Fibroblast of lung (primary cell): Measurements from ENCODE around the gene KRTAP4-12. TPM values are rescaled to one million over a fixed set of nuclear protein-coding genes. Genes with fewer than 3 reads are reported as not detected.

Experiments used
- DNase-seq, 2 donors: peaks; one replicate each; pipeline versions ENCODE4 v3.0.0 to v3.0.0-alpha.2; 2010; ENCODE audit warnings: low read depth in 2 of 2
- H2AFZ ChIP-seq: 2 replicates; pipeline ENCODE4 v1.5.1; 2012; ENCODE audit warnings: low read length, control low read depth, inconsistent platforms
- H3K27ac ChIP-seq: 2 replicates; pipeline ENCODE4 v1.5.1; 2011; ENCODE audit warnings: low read length, control low read depth; ENCODE audit not compliant: insufficient read depth
- H3K27me3 ChIP-seq: 2 replicates; pipeline ENCODE4 v1.5.1; 2011; ENCODE audit warnings: mild to moderate bottlenecking, low read length; ENCODE audit not compliant: control insufficient read depth, insufficient read depth
- H3K36me3 ChIP-seq: 2 replicates; pipeline ENCODE4 v1.5.1; 2011; ENCODE audit warnings: low read length; ENCODE audit not compliant: control insufficient read depth, insufficient read depth
- H3K4me1 ChIP-seq: 2 replicates; pipeline ENCODE4 v1.5.1; 2011; ENCODE audit warnings: low read length; ENCODE audit not compliant: control insufficient read depth, insufficient read depth; ENCODE audit errors: extremely low read depth
- H3K4me2 ChIP-seq: 2 replicates; pipeline ENCODE4 v1.5.1; 2011; ENCODE audit warnings: low read length, control low read depth; ENCODE audit not compliant: insufficient read depth; ENCODE audit errors: extremely low read depth
- H3K4me3 ChIP-seq, 4 experiments: fragments of 200-600 bp in 1 of 4; sonication (generic) in 1 of 4; replicated peaks in 1 of 4; 2 replicates each; pipeline ENCODE4 v1.5.1; 2011 to 2016; ENCODE audit warnings: low read length in 4 of 4, low read depth in 3 of 4, mild to moderate bottlenecking in 3 of 4, control low read depth in 2 of 4, inconsistent platforms in 1 of 4, mixed read lengths in 1 of 4; ENCODE audit not compliant: insufficient read depth in 1 of 4; ENCODE audit errors: control extremely low read depth in 1 of 4
- H3K79me2 ChIP-seq: 2 replicates; pipeline ENCODE4 v1.5.1; 2012; ENCODE audit warnings: mild to moderate bottlenecking, low read length, inconsistent platforms; ENCODE audit not compliant: control insufficient read depth, insufficient read depth
- H3K9ac ChIP-seq: 2 replicates; pipeline ENCODE4 v1.5.1; 2011; ENCODE audit warnings: mild to moderate bottlenecking, low read length, control low read depth; ENCODE audit not compliant: insufficient read depth
- H3K9me3 ChIP-seq: 2 replicates; pipeline ENCODE4 v1.5.1; 2012; ENCODE audit warnings: low read depth, low read length; ENCODE audit not compliant: control insufficient read depth, insufficient read depth
- H4K20me1 ChIP-seq: 2 replicates; pipeline ENCODE4 v1.5.1; 2011; ENCODE audit warnings: low read length; ENCODE audit not compliant: control insufficient read depth, insufficient read depth; ENCODE audit errors: extremely low read depth
- EZH2 ChIP-seq: IDR thresholded peaks from 2 replicates; pipeline ENCODE4 v1.5.1; 2012; ENCODE audit warnings: low read length, control low read depth, mild to moderate bottlenecking; ENCODE audit errors: missing control alignments
- polyA plus RNA-seq, 2 donors: library from polyadenylated mRNA; depleted of rRNA in 1 of 2; stranded (reverse) in 1 of 2; unstranded in 1 of 2; fragments of >200 nt; gene quantifications; 2 replicates each; pipeline ENCODE4 v1.2.1, GENCODE V29; 2011 to 2012; ENCODE audit warnings: missing spikeins in 1 of 2
- total RNA-seq: library from RNA; depleted of rRNA; stranded (reverse); fragments of >200 nt; gene quantifications from 2 replicates; pipeline ENCODE4 v1.2.1, GENCODE V29; 2014
- TF ChIP-seq, protein P1 (sequence below), 2 donors: IDR thresholded peaks in 1 of 2; conservative IDR thresholded peaks in 1 of 2; 1 replicate in 1 of 2; 2 replicates in 1 of 2; pipeline ENCODE4 v1.5.1; 2011 to 2012; ENCODE audit warnings: low read length in 2 of 2, control low read depth in 1 of 2, inconsistent platforms in 1 of 2, low read depth in 1 of 2, mild to moderate bottlenecking in 1 of 2

The KRTAP4-12 gene
- total and polyA plus RNA-seq, 2 donors (not counting 1 experiment from before 2014, with no cell fraction given), result not detected

- Histone ChIP-seq H3K4me3 (no peak overlapping the region), H3K36me3 (no peaks in the 10 kb centered on the region), H3K27ac (no peak overlapping the region), H2AFZ (no peak overlapping the region), H3K4me1 (no peaks in the 10 kb centered on the region), H3K79me2 (no peaks in the 10 kb centered on the region), H3K4me2 (no peak overlapping the region), H4K20me1 (no peaks in the 10 kb centered on the region), H3K27me3 (no peaks in the 10 kb centered on the region), H3K9me3 (no peaks in the 10 kb centered on the region), H3K9ac (no peak overlapping the region)
- DNase-seq, result no peak
- TF ChIP-seq, protein P1, sequence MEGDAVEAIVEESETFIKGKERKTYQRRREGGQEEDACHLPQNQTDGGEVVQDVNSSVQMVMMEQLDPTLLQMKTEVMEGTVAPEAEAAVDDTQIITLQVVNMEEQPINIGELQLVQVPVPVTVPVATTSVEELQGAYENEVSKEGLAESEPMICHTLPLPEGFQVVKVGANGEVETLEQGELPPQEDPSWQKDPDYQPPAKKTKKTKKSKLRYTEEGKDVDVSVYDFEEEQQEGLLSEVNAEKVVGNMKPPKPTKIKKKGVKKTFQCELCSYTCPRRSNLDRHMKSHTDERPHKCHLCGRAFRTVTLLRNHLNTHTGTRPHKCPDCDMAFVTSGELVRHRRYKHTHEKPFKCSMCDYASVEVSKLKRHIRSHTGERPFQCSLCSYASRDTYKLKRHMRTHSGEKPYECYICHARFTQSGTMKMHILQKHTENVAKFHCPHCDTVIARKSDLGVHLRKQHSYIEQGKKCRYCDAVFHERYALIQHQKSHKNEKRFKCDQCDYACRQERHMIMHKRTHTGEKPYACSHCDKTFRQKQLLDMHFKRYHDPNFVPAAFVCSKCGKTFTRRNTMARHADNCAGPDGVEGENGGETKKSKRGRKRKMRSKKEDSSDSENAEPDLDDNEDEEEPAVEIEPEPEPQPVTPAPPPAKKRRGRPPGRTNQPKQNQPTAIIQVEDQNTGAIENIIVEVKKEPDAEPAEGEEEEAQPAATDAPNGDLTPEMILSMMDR (conservative IDR thresholded peaks at IDR 0.05 in 1 of 2, IDR thresholded peaks at IDR 0.05 in 1 of 2; ENCODE audit: low read depth in 1 of 2, low read length in 2 of 2), result no peak
- TF ChIP-seq EZH2, result no peak
Measured at GRCh38 chr17:41153856-41154255, 29.9 kb upstream of the KRTAP4-12 start.

DNA sequence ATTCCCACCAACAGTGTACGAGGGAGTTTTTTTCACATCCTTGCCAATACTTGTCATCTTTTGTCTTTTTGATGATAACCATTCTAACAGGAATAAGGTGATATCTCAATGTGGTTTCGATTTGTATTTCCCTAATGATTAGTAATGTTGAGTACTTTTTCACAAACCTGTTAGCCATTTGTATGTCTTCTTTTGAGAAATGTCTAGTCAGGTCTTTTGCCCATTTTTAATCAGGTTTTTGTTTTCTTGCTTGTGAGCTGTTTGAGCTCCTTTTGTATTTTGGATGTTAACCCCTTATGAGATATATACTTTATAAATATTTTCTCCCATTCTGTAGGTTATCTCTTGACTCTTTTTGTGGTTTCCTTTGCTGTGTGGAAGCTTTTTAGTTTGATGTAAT is 27.5 kb upstream of the KRTAP4-12 start:
- TF ChIP-seq EZH2, result no peak
- TF ChIP-seq, protein P1 (conservative IDR thresholded peaks at IDR 0.05 in 1 of 2, IDR thresholded peaks at IDR 0.05 in 1 of 2; ENCODE audit: low read depth in 1 of 2, low read length in 2 of 2), result no peak
- no peaks in the 10 kb centered on the region for H3K27me3 ChIP-seq
- no peaks in the 10 kb centered on the region for H3K4me1 ChIP-seq
- no peaks in the 10 kb centered on the region for H3K79me2 ChIP-seq
- no peak overlapping the region for H3K4me3 ChIP-seq
- H3K27ac ChIP-seq, result no peak overlapping the region
- H3K9me3 ChIP-seq, result no peaks in the 10 kb centered on the region
- no peak overlapping the region for H2AFZ ChIP-seq
- no peak overlapping the region for H3K9ac ChIP-seq
- no peak overlapping the region for H3K4me2 ChIP-seq
- H4K20me1 ChIP-seq, result no peaks in the 10 kb centered on the region
- no peaks in the 10 kb centered on the region for H3K36me3 ChIP-seq
- no peak for DNase-seq

GRCh38 chr17:41150026-41150425 is 26.0 kb upstream of the KRTAP4-12 start:
- Histone ChIP-seq H3K36me3 (no peaks in the 10 kb centered on the region), H4K20me1 (no peaks in the 10 kb centered on the region), H3K9ac (no peak overlapping the region), H3K4me3 (no peak overlapping the region), H3K4me2 (no peak overlapping the region), H3K27ac (no peak overlapping the region), H3K27me3 (no peaks in the 10 kb centered on the region), H3K4me1 (no peaks in the 10 kb centered on the region), H3K9me3 (no peaks in the 10 kb centered on the region), H2AFZ (no peak overlapping the region), H3K79me2 (no peaks in the 10 kb centered on the region)
- DNase-seq, result no peak
- TF ChIP-seq, protein P1 (conservative IDR thresholded peaks at IDR 0.05 in 1 of 2, IDR thresholded peaks at IDR 0.05 in 1 of 2; ENCODE audit: low read depth in 1 of 2, low read length in 2 of 2), result no peak
- TF ChIP-seq EZH2, result no peak
